Epithelial cell of proximal tubule (primary cell): ENCODE results near the gene FGD5. TPM values are rescaled to one million over a fixed set of nuclear protein-coding genes. Genes with fewer than 3 reads are reported as not detected.

Source experiments
- DNase-seq: peaks from one replicate; pipeline ENCODE4 v3.0.0-alpha.2; 2011; ENCODE audit warnings: low read depth
- H3K4me3 ChIP-seq: 2 replicates; pipeline ENCODE4 v1.5.1; 2011; ENCODE audit warnings: low read depth, mild to moderate bottlenecking, low read length
- CTCF ChIP-seq: conservative IDR thresholded peaks from 2 replicates; pipeline ENCODE4 v1.5.1; 2012; ENCODE audit warnings: low read depth, mild to moderate bottlenecking, low read length
- total RNA-seq: library from RNA; depleted of rRNA; stranded (reverse); fragments of >200 nt; gene quantifications from 2 replicates; pipeline ENCODE4 v1.2.3, GENCODE V29; 2015

Gene FGD5
- total RNA-seq, 1 donor from 2014 or later: 0.06 TPM

GRCh38 chr3:14783480-14784086 is 35.2 kb upstream of the FGD5 start:
- no peak for TF ChIP-seq CTCF
- DNase-seq: no peak
- H3K4me3 ChIP-seq: no peak overlapping the region

- H3K4me3 ChIP-seq: no peak overlapping the region
- no peak for TF ChIP-seq CTCF
- DNase-seq: no peak
Measured at GRCh38 chr3:14784087-14784681, 34.6 kb upstream of the FGD5 start.

- no peak for TF ChIP-seq CTCF
- no peak for DNase-seq
- no peak overlapping the region for H3K4me3 ChIP-seq
Measured at GRCh38 chr3:14785207-14786155, 33.3 kb upstream of the FGD5 start.

- TF ChIP-seq CTCF: no peak
- no peak for DNase-seq
- H3K4me3 ChIP-seq: no peak overlapping the region
Measured at GRCh38 chr3:14786369-14786768, 32.4 kb upstream of the FGD5 start.

GRCh38 chr3:14787630-14788029 is 31.1 kb upstream of the FGD5 start:
- no peak for TF ChIP-seq CTCF
- no peak for DNase-seq
- H3K4me3 ChIP-seq: no peak overlapping the region

GRCh38 chr3:14788644-14789043 is 30.1 kb upstream of the FGD5 start:
- DNase-seq: no peak
- no peak overlapping the region for H3K4me3 ChIP-seq
- no peak for TF ChIP-seq CTCF
